Testis (tissue), 3 donors: ENCODE data around the gene LILRB2. TPM values are rescaled to one million over a fixed set of nuclear protein-coding genes. Genes with fewer than 3 reads are reported as not detected.
A peak's percentile ranks its signal among the peaks of the same experiment; 100 is the strongest.
"Not testable (repeated sequence)": the region's sequence is repeated elsewhere in the genome, so short reads cannot be mapped to it uniquely, and the experiment has no call there.

Experiments used
- DNase-seq: peaks from one replicate; pipeline ENCODE4 v3.0.0-alpha.2; 2019
- H3K27ac ChIP-seq, 2 donors: fragments of 200-600 bp; sonication (generic); one replicate each; pipeline ENCODE4 v1.5.1; 2019
- H3K27me3 ChIP-seq: fragments of 200-600 bp; sonication (generic); one replicate; pipeline ENCODE4 v1.5.1; 2019
- H3K36me3 ChIP-seq: fragments of 200-600 bp; sonication (generic); one replicate; pipeline ENCODE4 v1.5.1; 2017; ENCODE audit warnings: low read depth; ENCODE audit errors: missing control alignments
- H3K4me1 ChIP-seq: fragments of 200-600 bp; sonication (generic); one replicate; pipeline ENCODE4 v1.5.1; 2019
- H3K4me3 ChIP-seq, 2 donors: fragments of 200-600 bp; sonication (generic); one replicate each; pipeline ENCODE4 v1.5.1; 2017 to 2019
- H3K9me3 ChIP-seq: fragments of 200-600 bp; sonication (generic); one replicate; pipeline ENCODE4 v1.5.1; 2017
- POLR2A ChIP-seq: fragments of 450-650 bp; IDR thresholded peaks from one replicate; pipeline ENCODE4 v1.6.1; 2017; ENCODE audit warnings: antibody characterized with exemption, mild to moderate bottlenecking, moderate library complexity
- WGBS, 2 donors: methylation state at CpG; one replicate each; pipeline ENCODE4 v1.1.5; 2018; 5-methylcytosine and 5-hydroxymethylcytosine counted together
- intact Hi-C: fragments of 100-400 bp; cut with DNase I; formaldehyde crosslinking; loops from one replicate; pipeline ENCODE4 v1.15.1; 2023; ENCODE audit warnings: low total_unique reads
- polyA plus RNA-seq: library from polyadenylated mRNA; stranded (reverse); fragments of 350-450 nt; fragmentation: Illumina TruSeq; extraction: RNeasy Lipid Tissue Mini Kit (QIAGEN cat#74804); gene quantifications from one replicate; pipeline ENCODE4 v1.2.3, GENCODE V29; 2014; ENCODE audit warnings: low read depth, low replicate concordance; ENCODE audit not compliant: insufficient read depth
- total RNA-seq, 2 donors: library from RNA; depleted of rRNA; stranded (reverse); fragments of >200 nt; gene quantifications; one replicate each; pipeline ENCODE4 v1.2.3, GENCODE V29; 2016
- TF ChIP-seq, protein P1 (sequence below), 3 experiments: fragments of 450-650 bp in 2 of 3; fragments of 200-600 bp in 1 of 3; sonication (generic) in 1 of 3; IDR thresholded peaks; one replicate each; pipeline ENCODE4 v1.5.1; 2016 to 2019; ENCODE audit warnings: antibody characterized with exemption in 3 of 3, mild to moderate bottlenecking in 2 of 3, moderate library complexity in 1 of 3

LILRB2 gene
- total and polyA plus RNA-seq, 3 donors from 2014 or later = 0.71 to 3.0 (median 0.99) TPM

DNA sequence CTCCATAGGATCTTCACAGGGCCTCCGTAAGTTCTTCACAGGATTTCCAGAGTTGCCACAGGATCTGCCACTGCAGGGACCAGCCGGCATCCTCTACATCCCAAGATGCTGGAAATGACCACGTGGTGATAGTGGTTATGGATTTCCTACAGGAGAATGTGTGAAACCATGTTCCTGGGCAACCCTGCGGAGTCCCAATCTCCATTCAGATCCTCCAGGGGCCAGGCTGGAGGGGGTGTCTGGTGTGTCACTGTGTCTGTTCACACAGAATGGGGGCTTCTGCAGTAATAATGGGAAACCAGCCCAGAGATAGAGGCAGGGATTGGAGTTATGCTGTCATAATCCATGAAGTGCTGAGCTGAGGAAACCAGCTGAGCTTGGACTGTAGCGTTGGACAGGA lies 47.0 kb downstream of the LILRB2 start:
- WGBS, 2 donors = 36 to 76% methylated on average over 5 of the region's 5 CpGs

DNA sequence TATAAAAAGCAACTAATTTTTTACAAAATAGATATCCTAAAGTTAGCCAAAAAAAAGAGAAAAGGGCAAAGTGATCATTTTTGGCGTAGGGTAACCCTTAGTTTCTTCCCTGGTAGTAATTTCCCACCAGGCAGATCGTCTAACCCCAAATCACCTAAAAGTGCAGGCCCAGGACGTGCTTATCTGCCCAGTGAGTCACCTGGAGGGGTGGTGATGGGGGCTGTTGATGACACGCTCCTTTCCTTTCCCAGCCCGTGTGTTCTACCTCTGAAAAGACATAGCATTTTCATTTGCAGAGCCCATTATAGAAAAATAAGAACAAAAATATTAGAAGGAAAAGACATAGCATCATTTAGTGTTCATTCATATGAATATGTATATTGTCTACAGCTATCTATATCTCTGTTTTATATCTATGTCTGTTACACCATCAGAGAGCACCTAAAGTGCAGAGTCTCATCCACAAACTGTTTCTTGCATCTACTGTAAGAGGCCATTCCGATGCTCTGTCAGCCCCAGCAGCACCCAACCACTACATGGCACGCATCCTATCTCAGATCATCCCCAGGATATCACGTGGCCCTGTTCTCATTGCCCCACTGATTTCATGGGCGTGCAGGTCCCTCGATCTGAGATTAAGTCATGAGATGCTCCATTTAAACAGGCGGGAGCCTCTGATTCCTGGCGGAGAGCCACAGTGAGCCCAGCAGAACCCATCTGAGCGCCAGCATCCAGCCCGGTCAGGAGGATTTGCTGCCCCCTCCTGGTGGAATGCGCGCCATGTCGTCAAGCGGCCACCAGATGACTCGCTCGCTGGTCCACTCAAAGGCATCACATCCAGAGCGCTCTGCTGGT lies 49.6 kb downstream of the LILRB2 start:
- intact Hi-C loops = no loop called here
- DNase-seq = peak; percentile 91
- H3K4me1 ChIP-seq = no peaks in the 10 kb centered on the region
- 35 to 45% methylated on average over 15 to 21 of the region's 21 CpGs for WGBS, 2 donors
- H3K27ac ChIP-seq = no peak overlapping the region
- H3K9me3 ChIP-seq = no peaks in the 10 kb centered on the region
- no peaks in the 10 kb centered on the region for H3K27me3 ChIP-seq
- no peaks in the 10 kb centered on the region for H3K36me3 ChIP-seq
- no peak for TF ChIP-seq POLR2A
- TF ChIP-seq, protein P1, sequence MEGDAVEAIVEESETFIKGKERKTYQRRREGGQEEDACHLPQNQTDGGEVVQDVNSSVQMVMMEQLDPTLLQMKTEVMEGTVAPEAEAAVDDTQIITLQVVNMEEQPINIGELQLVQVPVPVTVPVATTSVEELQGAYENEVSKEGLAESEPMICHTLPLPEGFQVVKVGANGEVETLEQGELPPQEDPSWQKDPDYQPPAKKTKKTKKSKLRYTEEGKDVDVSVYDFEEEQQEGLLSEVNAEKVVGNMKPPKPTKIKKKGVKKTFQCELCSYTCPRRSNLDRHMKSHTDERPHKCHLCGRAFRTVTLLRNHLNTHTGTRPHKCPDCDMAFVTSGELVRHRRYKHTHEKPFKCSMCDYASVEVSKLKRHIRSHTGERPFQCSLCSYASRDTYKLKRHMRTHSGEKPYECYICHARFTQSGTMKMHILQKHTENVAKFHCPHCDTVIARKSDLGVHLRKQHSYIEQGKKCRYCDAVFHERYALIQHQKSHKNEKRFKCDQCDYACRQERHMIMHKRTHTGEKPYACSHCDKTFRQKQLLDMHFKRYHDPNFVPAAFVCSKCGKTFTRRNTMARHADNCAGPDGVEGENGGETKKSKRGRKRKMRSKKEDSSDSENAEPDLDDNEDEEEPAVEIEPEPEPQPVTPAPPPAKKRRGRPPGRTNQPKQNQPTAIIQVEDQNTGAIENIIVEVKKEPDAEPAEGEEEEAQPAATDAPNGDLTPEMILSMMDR (IDR thresholded peaks at IDR 0.05) = peak; percentile 70 to 77 (median 72)
- no peak overlapping the region for H3K4me3 ChIP-seq

More for the DNA sequence above, 47.0 kb downstream of the LILRB2 start:
- no peak overlapping the region for H3K4me3 ChIP-seq
- intact Hi-C loops = no loop called here
- no peak for DNase-seq
- H3K27me3 ChIP-seq = no peaks in the 10 kb centered on the region
- H3K36me3 ChIP-seq = no peaks in the 10 kb centered on the region
- H3K9me3 ChIP-seq = no peaks in the 10 kb centered on the region
- H3K4me1 ChIP-seq = no peaks in the 10 kb centered on the region
- no peak overlapping the region for H3K27ac ChIP-seq
- TF ChIP-seq, protein P1 (IDR thresholded peaks at IDR 0.05) = no peak
- TF ChIP-seq POLR2A = no peak

DNA sequence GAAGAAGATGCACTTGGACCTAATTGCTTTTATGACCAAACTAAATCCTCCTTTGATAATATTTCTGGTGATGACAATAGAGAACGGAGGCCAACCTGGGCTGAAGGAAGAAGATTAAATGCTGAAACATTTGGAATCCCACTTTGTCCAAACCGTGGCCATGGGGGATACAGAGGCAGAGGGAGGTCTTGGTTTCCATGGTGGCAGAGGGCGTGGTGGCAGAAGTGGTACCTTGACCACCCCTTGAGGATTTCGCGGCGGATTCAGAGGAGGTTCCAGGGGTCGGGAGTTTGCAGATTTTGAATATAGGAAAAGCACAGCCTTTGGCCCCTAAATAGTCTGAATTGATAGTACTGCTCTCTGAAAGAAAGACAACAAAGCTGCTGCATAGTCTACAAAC lies 50.9 kb downstream of the LILRB2 start:
- no peak for DNase-seq
- intact Hi-C loops = no loop called here

DNA sequence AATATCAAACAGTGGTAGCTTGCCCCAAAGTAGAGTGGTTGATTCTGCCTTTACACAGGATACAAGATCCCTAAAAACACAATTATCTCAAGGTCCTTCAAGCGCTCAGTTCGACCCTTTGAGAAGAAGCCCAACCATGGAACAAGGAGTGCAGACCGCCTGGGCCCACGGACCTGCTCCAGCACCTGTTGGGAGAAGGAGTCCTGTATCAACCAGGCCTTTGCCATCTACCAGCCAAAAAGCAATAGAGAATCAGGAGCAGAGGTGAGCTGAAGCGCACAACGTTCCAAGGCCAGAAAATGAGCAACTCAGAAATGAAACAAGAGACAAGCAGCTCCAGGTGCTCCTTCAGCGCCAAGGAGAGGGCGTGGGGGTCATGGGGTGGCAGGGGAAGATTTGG lies 51.8 kb downstream of the LILRB2 start:
- Histone ChIP-seq H3K27me3 (no peaks in the 10 kb centered on the region), H3K4me3 (no peak overlapping the region), H3K9me3 (no peaks in the 10 kb centered on the region), H3K36me3 (no peaks in the 10 kb centered on the region), H3K27ac (no peak overlapping the region), H3K4me1 (no peaks in the 10 kb centered on the region)
- intact Hi-C loops = no loop called here
- TF ChIP-seq, protein P1 (IDR thresholded peaks at IDR 0.05) = no peak
- TF ChIP-seq POLR2A = no peak
- DNase-seq = no peak
- 49 to 75% methylated on average over 7 to 8 of the region's 8 CpGs for WGBS, 2 donors

More for the DNA sequence above, 50.9 kb downstream of the LILRB2 start:
- no peak overlapping the region for H3K27ac ChIP-seq
- no peaks in the 10 kb centered on the region for H3K36me3 ChIP-seq
- no peaks in the 10 kb centered on the region for H3K27me3 ChIP-seq
- 72 to 86% methylated on average over 7 of the region's 7 CpGs for WGBS, 2 donors
- no peak overlapping the region for H3K4me3 ChIP-seq
- TF ChIP-seq POLR2A = no peak
- TF ChIP-seq, protein P1 (IDR thresholded peaks at IDR 0.05) = no peak
- no peaks in the 10 kb centered on the region for H3K4me1 ChIP-seq
- no peaks in the 10 kb centered on the region for H3K9me3 ChIP-seq

DNA sequence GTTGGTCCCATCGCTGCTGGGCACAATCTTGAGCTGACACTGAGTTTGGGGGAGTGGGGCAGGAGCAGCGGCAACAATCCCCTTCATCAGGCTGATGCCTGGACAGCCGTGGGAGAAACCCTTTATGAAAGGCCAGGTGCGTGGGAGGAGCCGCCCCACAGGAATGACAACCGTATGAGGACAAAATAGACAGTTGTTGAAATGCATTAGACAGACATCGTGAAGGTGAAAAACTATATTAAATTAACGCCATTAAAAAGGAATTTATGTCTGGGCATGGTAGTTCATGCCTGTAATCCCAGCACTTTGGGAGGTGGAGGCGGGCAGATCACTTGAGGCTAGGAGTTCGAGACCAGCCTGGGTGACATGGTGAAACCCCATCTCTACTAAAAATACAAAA lies 56.3 kb downstream of the LILRB2 start:
- WGBS, 2 donors = 57 to 75% methylated on average over 9 to 10 of the region's 10 CpGs
- H3K9me3 ChIP-seq, H3K27me3 ChIP-seq, intact Hi-C loops, H3K36me3 ChIP-seq, DNase-seq, H3K27ac ChIP-seq, H3K4me3 ChIP-seq, H3K4me1 ChIP-seq: not testable (repeated sequence)

DNA sequence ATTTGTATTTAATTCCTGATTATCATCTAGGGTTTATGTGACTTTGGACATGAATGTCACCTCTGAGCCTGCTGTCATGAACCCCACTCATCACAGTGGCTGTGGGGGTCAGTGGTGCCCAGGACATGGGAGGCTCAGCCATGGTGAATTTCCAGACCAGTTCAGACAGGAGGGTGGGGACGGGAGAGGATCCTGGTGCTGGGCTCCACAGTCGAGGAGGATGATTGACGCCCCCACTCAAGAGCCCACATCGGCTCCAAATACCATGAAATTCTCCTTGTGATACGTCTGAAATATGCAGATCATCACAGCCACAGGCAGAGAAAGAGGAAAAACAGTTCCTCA lies 57.0 kb downstream of the LILRB2 start:
- H3K4me1 ChIP-seq, H3K4me3 ChIP-seq, H3K27ac ChIP-seq, H3K9me3 ChIP-seq, DNase-seq, H3K27me3 ChIP-seq, intact Hi-C loops, H3K36me3 ChIP-seq: not testable (repeated sequence)
- WGBS, 2 donors = 46 to 54% methylated on average over 5 of the region's 5 CpGs
